Hepatocyte (in vitro differentiated cells): Measurements from ENCODE around the gene BCL2A1.

Source experiments
- CTCF ChIP-seq: fragments of 200-600 bp; sonication (generic); IDR thresholded peaks from 2 replicates; pipeline ENCODE4 v1.5.1; 2016; ENCODE audit warnings: antibody characterized with exemption, mild to moderate bottlenecking; ENCODE audit not compliant: poor library complexity
- EZH2 ChIP-seq: fragments of 200-600 bp; sonication (generic); IDR thresholded peaks from 2 replicates; pipeline ENCODE4 v1.6.1; 2016; ENCODE audit warnings: antibody characterized with exemption, mild to moderate bottlenecking, borderline replicate concordance
- EZH2phosphoT487 ChIP-seq: fragments of 200-600 bp; sonication (generic); IDR thresholded peaks from one replicate; pipeline ENCODE4 v1.6.1; 2018; ENCODE audit warnings: antibody characterized with exemption, mild to moderate bottlenecking, low read depth, moderate library complexity; ENCODE audit not compliant: unreplicated experiment, severe bottlenecking

- TF ChIP-seq CTCF (no peak), EZH2phosphoT487 (no peak), EZH2 (no peak)
Measured at GRCh38 chr15:79972863-79973262, 1.9 kb upstream of the BCL2A1 start.
